ENCODE results near the gene PRODH. TPM values are rescaled to one million over a fixed set of nuclear protein-coding genes. Genes with fewer than 3 reads are reported as not detected.
"Not testable (repeated sequence)": the region's sequence is repeated elsewhere in the genome, so short reads cannot be mapped to it uniquely, and the experiment has no call there.

Gene PRODH
- total and polyA plus RNA-seq, 2 donors (not counting 3 experiments of a cell fraction or from before 2014, with no cell fraction given) = not detected

DNA sequence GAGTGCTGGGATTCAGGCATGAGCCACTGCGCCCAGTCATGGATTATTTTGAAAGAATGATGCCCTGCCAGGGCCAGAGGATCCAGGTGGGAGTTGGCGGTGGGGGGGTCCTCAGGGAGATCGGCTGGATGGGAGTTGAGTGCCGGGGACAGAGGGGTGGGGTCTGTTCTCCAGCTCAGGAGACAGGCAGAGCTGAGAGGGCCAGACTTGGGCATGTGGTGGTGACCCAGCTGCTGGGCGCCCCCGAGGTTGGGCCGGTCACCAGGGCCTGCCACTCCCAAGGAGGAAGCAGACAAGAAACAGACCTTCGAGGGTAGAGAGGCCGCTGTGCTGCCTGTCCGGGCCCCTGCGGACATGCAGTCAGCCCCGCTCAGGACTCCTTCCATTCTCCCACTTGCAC lies 11.8 kb upstream of the PRODH start:
- H3K4me2 ChIP-seq (ENCODE audit: insufficient read depth, low read length) = no peak overlapping the region
- no peaks in the 10 kb centered on the region for H3K79me2 ChIP-seq (ENCODE audit: control insufficient read depth, insufficient read depth, low read length)
- H2AFZ ChIP-seq (ENCODE audit: low read depth, low read length) = no peak overlapping the region
- H3K9me3 ChIP-seq (replicated peaks; ENCODE audit: control insufficient read depth, insufficient read depth, low read length) = no peaks in the 10 kb centered on the region
- no peaks in the 10 kb centered on the region for H4K20me1 ChIP-seq (replicated peaks; ENCODE audit: control insufficient read depth, extremely low read depth, insufficient read depth, low read length)
- dilution Hi-C loops (cut with MboI; ENCODE audit: extremely low pct_ligation_motif_present, low sequenced_read_pairs) (no loop called here), intact Hi-C loops (cut with micrococcal nuclease) (no loop called here)
- no peak for TF ChIP-seq EZH2 (IDR thresholded peaks at IDR 0.05; ENCODE audit: borderline replicate concordance, low read depth, low read length, severe bottlenecking)
- TF ChIP-seq JUN (IDR thresholded peaks at IDR 0.05; ENCODE audit: borderline replicate concordance, insufficient read depth, insufficient read length, low read depth) = no peak
- TF ChIP-seq POLR2A (IDR thresholded peaks at IDR 0.05; ENCODE audit: low read depth, low read length) = no peak
- TF ChIP-seq, protein P1, sequence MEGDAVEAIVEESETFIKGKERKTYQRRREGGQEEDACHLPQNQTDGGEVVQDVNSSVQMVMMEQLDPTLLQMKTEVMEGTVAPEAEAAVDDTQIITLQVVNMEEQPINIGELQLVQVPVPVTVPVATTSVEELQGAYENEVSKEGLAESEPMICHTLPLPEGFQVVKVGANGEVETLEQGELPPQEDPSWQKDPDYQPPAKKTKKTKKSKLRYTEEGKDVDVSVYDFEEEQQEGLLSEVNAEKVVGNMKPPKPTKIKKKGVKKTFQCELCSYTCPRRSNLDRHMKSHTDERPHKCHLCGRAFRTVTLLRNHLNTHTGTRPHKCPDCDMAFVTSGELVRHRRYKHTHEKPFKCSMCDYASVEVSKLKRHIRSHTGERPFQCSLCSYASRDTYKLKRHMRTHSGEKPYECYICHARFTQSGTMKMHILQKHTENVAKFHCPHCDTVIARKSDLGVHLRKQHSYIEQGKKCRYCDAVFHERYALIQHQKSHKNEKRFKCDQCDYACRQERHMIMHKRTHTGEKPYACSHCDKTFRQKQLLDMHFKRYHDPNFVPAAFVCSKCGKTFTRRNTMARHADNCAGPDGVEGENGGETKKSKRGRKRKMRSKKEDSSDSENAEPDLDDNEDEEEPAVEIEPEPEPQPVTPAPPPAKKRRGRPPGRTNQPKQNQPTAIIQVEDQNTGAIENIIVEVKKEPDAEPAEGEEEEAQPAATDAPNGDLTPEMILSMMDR (IDR thresholded peaks at IDR 0.05; ENCODE audit: extremely low read depth in 1 of 2, insufficient read depth in 1 of 2, low read depth in 1 of 2, low read length in 2 of 2) = no peak
- TF ChIP-seq, protein P2, sequence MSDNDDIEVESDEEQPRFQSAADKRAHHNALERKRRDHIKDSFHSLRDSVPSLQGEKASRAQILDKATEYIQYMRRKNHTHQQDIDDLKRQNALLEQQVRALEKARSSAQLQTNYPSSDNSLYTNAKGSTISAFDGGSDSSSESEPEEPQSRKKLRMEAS (IDR thresholded peaks at IDR 0.05; ENCODE audit: insufficient read depth, insufficient read length) = no peak
- no peak for TF ChIP-seq POLR2AphosphoS5 (IDR thresholded peaks at IDR 0.05; ENCODE audit: insufficient read depth, low read depth, low read length)
- no peak for TF ChIP-seq GATA2 (IDR thresholded peaks at IDR 0.05; ENCODE audit: insufficient read depth, insufficient read length, low read depth, low read length)
- TF ChIP-seq MYC (IDR thresholded peaks at IDR 0.05; ENCODE audit: low read depth, low read length) = no peak
- no peak for TF ChIP-seq FOS (IDR thresholded peaks at IDR 0.05; ENCODE audit: borderline replicate concordance, insufficient read depth, low read length)
- no peak overlapping the region for H3K27ac ChIP-seq (ENCODE audit: insufficient read depth, low read depth, low read length)
- no peak overlapping the region for H3K9ac ChIP-seq (replicated peaks; ENCODE audit: extremely low read depth, insufficient read depth, low read length)
- CTCF ChIA-PET = interaction anchor here (0.6 kb wide), 1 partner anchor 543 kb away, joined by 3 read pairs; no protein-coding TSS in a partner anchor
- no TSS peak for BruUV-seq (replicated peaks)
- no peak overlapping the region for H3K4me3 ChIP-seq (replicated peaks in 1 of 3; ENCODE audit: insufficient read depth in 1 of 3, low read depth in 1 of 3, low read length in 3 of 3)
- peaks cover 0 to 5% of the 10 kb centered on the region in 2 experiments for H3K27me3 ChIP-seq (ENCODE audit: control insufficient read depth in 2 of 2, insufficient read depth in 2 of 2, low read length in 2 of 2)
- no peaks in the 10 kb centered on the region for H3K36me3 ChIP-seq (ENCODE audit: control insufficient read depth in 2 of 2, extremely low read depth in 1 of 2, insufficient read depth in 2 of 2, low read length in 2 of 2)
- DNase-seq (ENCODE audit: low read depth, low spot score) (no peak), FAIRE-seq (no peak)
- no peaks in the 10 kb centered on the region for H3K9me1 ChIP-seq (replicated peaks; ENCODE audit: control insufficient read depth, extremely low read depth, insufficient read depth, low read length)
- no peaks in the 10 kb centered on the region for H3K4me1 ChIP-seq (ENCODE audit: control insufficient read depth, extremely low read depth, insufficient read depth, low read length)
- POLR2A ChIA-PET = no interaction called here

DNA sequence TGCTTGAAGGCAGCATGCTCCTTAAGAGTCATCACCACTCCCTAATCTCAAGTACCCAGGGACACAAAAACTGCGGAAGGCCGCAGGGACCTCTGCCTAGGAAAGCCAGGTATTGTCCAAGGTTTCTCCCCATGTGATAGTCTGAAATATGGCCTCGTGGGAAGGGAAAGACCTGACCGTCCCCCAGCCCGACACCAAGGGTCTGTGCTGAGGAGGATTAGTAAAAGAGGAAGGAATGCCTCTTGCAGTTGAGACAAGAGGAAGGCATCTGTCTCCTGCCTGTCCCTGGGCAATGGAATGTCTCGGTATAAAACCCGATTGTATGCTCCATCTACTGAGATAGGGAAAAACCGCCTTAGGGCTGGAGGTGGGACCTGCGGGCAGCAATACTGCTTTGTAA lies 11.0 kb upstream of the PRODH start:
- H3K4me3 ChIP-seq (replicated peaks in 1 of 3; ENCODE audit: insufficient read depth in 1 of 3, low read depth in 1 of 3, low read length in 3 of 3); H3K27ac ChIP-seq (ENCODE audit: insufficient read depth, low read depth, low read length); H3K4me1 ChIP-seq (ENCODE audit: control insufficient read depth, extremely low read depth, insufficient read depth, low read length); H2AFZ ChIP-seq (ENCODE audit: low read depth, low read length); dilution Hi-C loops (cut with MboI; ENCODE audit: extremely low pct_ligation_motif_present, low sequenced_read_pairs); H3K9me1 ChIP-seq (replicated peaks; ENCODE audit: control insufficient read depth, extremely low read depth, insufficient read depth, low read length); FAIRE-seq; H3K9me3 ChIP-seq (replicated peaks; ENCODE audit: control insufficient read depth, insufficient read depth, low read length); DNase-seq (ENCODE audit: low read depth, low spot score); H3K79me2 ChIP-seq (ENCODE audit: control insufficient read depth, insufficient read depth, low read length); H3K4me2 ChIP-seq (ENCODE audit: insufficient read depth, low read length); H3K9ac ChIP-seq (replicated peaks; ENCODE audit: extremely low read depth, insufficient read depth, low read length); intact Hi-C loops (cut with micrococcal nuclease); POLR2A ChIA-PET; CTCF ChIA-PET; H3K36me3 ChIP-seq (ENCODE audit: control insufficient read depth in 2 of 2, extremely low read depth in 1 of 2, insufficient read depth in 2 of 2, low read length in 2 of 2); H3K27me3 ChIP-seq (ENCODE audit: control insufficient read depth in 2 of 2, insufficient read depth in 2 of 2, low read length in 2 of 2); H4K20me1 ChIP-seq (replicated peaks; ENCODE audit: control insufficient read depth, extremely low read depth, insufficient read depth, low read length): not testable (repeated sequence)
- BruUV-seq (replicated peaks) = TSS peak; percentile 69

DNA sequence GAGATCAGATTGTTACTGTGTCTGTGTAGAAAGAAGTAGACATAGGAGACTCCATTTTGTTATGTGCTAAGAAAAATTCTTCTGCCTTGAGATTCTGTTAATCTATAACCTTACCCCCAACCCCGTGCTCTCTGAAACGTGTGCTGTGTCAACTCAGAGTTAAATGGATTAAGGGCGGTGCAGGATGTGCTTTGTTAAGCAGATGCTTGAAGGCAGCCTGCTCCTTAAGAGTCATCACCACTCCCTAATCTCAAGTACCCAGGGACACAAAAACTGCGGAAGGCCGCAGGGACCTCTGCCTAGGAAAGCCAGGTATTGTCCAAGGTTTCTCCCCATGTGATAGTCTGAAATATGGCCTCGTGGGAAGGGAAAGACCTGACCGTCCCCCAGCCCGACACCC lies 2.6 kb upstream of the PRODH start:
- H3K9ac ChIP-seq (replicated peaks; ENCODE audit: extremely low read depth, insufficient read depth, low read length); H3K4me2 ChIP-seq (ENCODE audit: insufficient read depth, low read length); BruUV-seq (replicated peaks); DNase-seq (ENCODE audit: low read depth, low spot score); H3K79me2 ChIP-seq (ENCODE audit: control insufficient read depth, insufficient read depth, low read length); intact Hi-C loops (cut with micrococcal nuclease); H3K27me3 ChIP-seq (ENCODE audit: control insufficient read depth in 2 of 2, insufficient read depth in 2 of 2, low read length in 2 of 2); H2AFZ ChIP-seq (ENCODE audit: low read depth, low read length); H3K4me1 ChIP-seq (ENCODE audit: control insufficient read depth, extremely low read depth, insufficient read depth, low read length); H4K20me1 ChIP-seq (replicated peaks; ENCODE audit: control insufficient read depth, extremely low read depth, insufficient read depth, low read length); POLR2A ChIA-PET; H3K36me3 ChIP-seq (ENCODE audit: control insufficient read depth in 2 of 2, extremely low read depth in 1 of 2, insufficient read depth in 2 of 2, low read length in 2 of 2); H3K4me3 ChIP-seq (replicated peaks in 1 of 3; ENCODE audit: insufficient read depth in 1 of 3, low read depth in 1 of 3, low read length in 3 of 3); H3K9me3 ChIP-seq (replicated peaks; ENCODE audit: control insufficient read depth, insufficient read depth, low read length); H3K9me1 ChIP-seq (replicated peaks; ENCODE audit: control insufficient read depth, extremely low read depth, insufficient read depth, low read length); CTCF ChIA-PET; dilution Hi-C loops (cut with MboI; ENCODE audit: extremely low pct_ligation_motif_present, low sequenced_read_pairs); H3K27ac ChIP-seq (ENCODE audit: insufficient read depth, low read depth, low read length); FAIRE-seq: not testable (repeated sequence)

Measured in endothelial cell of umbilical vein (primary cell).